GM10248 (cell line): ENCODE measurements around the gene MVB12B.

Experiments used
- CTCF ChIA-PET: fragments of 300-600 bp; sonication (Branson Sonifier 250); formaldehyde crosslinking; extraction: SDS; loops from one replicate; lab custom pipeline; 2021; ENCODE audit warnings: antibody characterized with exemption; lab: Yijun Ruan, JAX
- POLR2A ChIA-PET: fragments of 350-650 bp; sonication (Branson Sonifier 250); formaldehyde crosslinking; extraction: SDS; loops from one replicate; lab custom pipeline; 2020; ENCODE audit warnings: antibody characterized with exemption; lab: Yijun Ruan, JAX
- DNase-seq: peaks from one replicate; pipeline ENCODE4 v3.0.0; 2012; ENCODE audit errors: extremely low spot score
- CTCF ChIP-seq: IDR thresholded peaks from 2 replicates; pipeline ENCODE4 v1.5.1; 2012; ENCODE audit warnings: mild to moderate bottlenecking, low read depth; ENCODE audit errors: extremely low read depth, missing control alignments, control extremely low read depth

Gene MVB12B

DNA sequence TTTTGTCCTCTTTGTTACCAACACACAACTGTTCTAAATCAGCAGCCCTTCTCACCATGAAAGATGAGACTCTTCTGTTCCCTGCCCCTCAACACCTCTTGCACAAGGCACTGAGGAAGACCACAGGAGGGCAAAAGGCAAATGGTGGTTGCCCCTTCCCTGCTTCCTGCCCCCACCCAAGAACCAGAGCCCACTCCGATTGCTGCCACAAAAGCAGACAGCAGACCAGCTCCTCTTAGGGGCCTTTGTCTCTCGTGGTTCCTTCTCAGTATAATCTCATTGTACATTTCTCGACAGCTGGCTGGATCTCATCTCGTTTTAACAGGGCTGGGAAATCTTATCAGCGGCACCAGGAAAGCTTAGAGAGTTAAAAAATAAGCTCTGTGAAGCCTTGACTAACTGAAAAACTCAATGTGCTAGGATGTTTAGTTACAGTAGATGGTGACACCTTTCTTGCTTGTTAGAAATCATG lies 1.1 kb downstream of the MVB12B start:
- no peak for DNase-seq
- ChIA-PET POLR2A (no interaction called here), CTCF (interaction anchor here (1.0 to 1.6 kb wide), 5 partner anchors 9 to 171 kb away, joined by 3 to 4 read pairs (median 3); no protein-coding TSS in a partner anchor)
- no peak for TF ChIP-seq CTCF

GRCh38 chr9:126328407-126328806 lies 1.8 kb downstream of the MVB12B start:
- CTCF ChIA-PET, result interaction anchor here (1.3 to 1.6 kb wide), 3 partner anchors 8 to 171 kb away, joined by 3 to 4 read pairs (median 3); no protein-coding TSS in a partner anchor
- no peak for DNase-seq
- TF ChIP-seq CTCF, result no peak
- POLR2A ChIA-PET, result no interaction called here

GRCh38 chr9:126329476-126330275 lies 3.0 kb downstream of the MVB12B start:
- DNase-seq, result no peak
- POLR2A ChIA-PET, result no interaction called here
- no peak for TF ChIP-seq CTCF
- CTCF ChIA-PET, result no interaction called here

GRCh38 chr9:126330536-126330935 lies 3.9 kb downstream of the MVB12B start:
- POLR2A ChIA-PET, result no interaction called here
- CTCF ChIA-PET, result no interaction called here
- no peak for TF ChIP-seq CTCF
- DNase-seq, result no peak

DNA sequence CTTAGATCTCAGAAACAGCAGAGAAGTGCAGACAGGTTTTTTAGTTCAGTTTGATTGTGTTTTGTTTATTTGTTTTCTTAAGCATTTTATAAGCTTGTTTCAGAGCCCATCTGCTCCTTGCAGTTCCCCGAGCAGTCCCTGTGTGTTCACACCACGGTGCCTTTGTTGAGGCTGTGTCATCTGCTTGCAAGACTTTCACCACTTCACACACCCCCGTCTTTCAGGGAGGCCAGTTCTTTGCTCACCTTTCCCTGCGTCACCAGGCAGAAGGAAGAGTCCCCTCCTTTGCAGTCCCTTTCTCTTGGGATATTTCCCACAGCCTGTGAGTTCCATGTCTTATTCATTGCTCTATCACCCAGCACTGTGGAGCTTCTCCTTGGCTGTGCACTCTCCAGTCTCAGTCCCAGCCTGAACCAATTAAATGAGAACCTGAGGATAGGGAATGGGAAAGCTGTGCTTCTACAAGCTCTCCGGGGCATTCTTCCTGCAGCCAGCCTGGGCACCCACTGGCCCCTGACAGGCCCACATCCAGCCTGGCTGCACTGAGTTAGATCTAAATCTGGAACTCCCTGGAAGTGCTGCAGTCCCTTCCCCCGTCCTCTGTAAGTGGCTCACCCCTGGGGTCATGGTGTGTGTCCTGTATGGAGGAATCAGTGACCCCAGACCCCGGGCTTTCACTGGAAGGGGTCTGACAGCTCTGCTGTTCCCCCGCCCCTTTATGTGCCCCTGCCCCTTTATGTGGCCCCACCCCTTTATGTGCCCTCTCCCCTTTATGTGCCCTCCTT lies 5.5 kb downstream of the MVB12B start:
- POLR2A ChIA-PET, result no interaction called here
- DNase-seq, result no peak
- CTCF ChIA-PET, result interaction anchor here (1.2 kb wide), 1 partner anchor 67 kb away, joined by 3 read pairs; no protein-coding TSS in a partner anchor
- TF ChIP-seq CTCF, result no peak
